ENCODE data around the gene RRBP1. TPM values are rescaled to one million over a fixed set of nuclear protein-coding genes. Genes with fewer than 3 reads are reported as not detected.

The RRBP1 gene
- total and polyA plus RNA-seq, 2 of the 4 experiments (the other 2 are of a cell fraction), result 90.2 to 136 TPM

DNA sequence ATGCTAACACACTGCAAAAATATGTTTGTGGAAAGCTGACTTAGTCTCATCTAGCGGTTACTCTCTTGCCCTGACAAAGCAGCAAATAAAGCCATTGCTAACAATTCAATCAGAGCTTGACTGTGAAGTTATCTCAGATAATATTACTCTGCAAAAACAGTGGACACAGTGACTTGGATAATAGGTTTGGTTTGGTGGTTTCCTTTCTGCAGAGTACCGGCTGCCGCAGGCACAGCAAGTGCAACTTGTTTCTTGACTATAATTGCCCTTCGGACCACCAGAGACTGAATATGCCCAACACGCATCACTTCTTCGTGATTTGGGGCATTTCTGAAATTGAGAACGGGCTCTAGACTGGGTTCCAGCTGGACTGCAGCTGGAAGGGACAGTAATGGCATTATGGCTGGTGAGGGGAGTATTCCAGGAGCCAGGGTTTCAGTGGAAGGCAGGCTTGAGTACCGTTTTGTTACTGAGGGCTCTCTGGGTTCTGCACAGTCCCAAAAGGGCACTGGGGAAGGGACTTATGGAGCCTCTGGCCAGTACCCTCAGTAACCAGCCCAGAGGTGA, 72.1 kb downstream of the RRBP1 start:
- Histone ChIP-seq H3K4me1 (ENCODE audit: control insufficient read depth, insufficient read depth, low read length) (peaks cover 1% of the 10 kb centered on the region; the same call in 1 of the 2 replicates), H3K9me1 (ENCODE audit: insufficient read depth, low read length) (no peaks in the 10 kb centered on the region), H4K5ac (ENCODE audit: low read depth, low read length) (no peak overlapping the region), H3K36me3 (ENCODE audit: control insufficient read depth, insufficient read depth, low read length) (peaks cover 42% of the 10 kb centered on the region), H3K14ac (replicated peaks; ENCODE audit: low read depth, low read length) (no peak overlapping the region), H3K4me3 (ENCODE audit: insufficient read depth, low read depth, low read length) (no peak overlapping the region), H3K18ac (ENCODE audit: low read depth, low read length) (no peak overlapping the region), H3K56ac (ENCODE audit: extremely low read depth, insufficient read depth, low read length) (no peak overlapping the region), H2BK5ac (ENCODE audit: low read depth, low read length, poor library complexity, severe bottlenecking) (no peak overlapping the region), H3K79me1 (ENCODE audit: low read depth in 1 of 2, low read length in 2 of 2) (peaks cover 8 to 67% of the 10 kb centered on the region in 2 experiments; a peak in 3 of 4 replicates), H3K27ac (ENCODE audit: insufficient read depth, low read length) (no peak overlapping the region), H3K27me3 (ENCODE audit: control insufficient read depth, insufficient read depth, low read length) (no peaks in the 10 kb centered on the region), H2AFZ (replicated peaks; ENCODE audit: low read length, poor library complexity) (no peak overlapping the region), H3K4ac (ENCODE audit: low read depth, low read length) (no peak overlapping the region), H2BK15ac (ENCODE audit: low read depth, low read length) (no peak overlapping the region), H2BK20ac (ENCODE audit: low read depth, low read length) (no peak overlapping the region), H4K8ac (ENCODE audit: low read depth in 2 of 2, low read length in 2 of 2) (no peak overlapping the region), H3K4me2 (ENCODE audit: low read depth, low read length) (no peak overlapping the region), H2BK120ac (ENCODE audit: low read depth, low read length) (no peak overlapping the region), H4K20me1 (ENCODE audit: insufficient read depth, low read length) (peaks cover 80% of the 10 kb centered on the region), H3K23ac (ENCODE audit: low read depth, low read length) (no peak overlapping the region), H4K91ac (ENCODE audit: insufficient read depth, low read depth, low read length) (no peak overlapping the region), H2AK5ac (ENCODE audit: low read depth, low read length) (no peak overlapping the region), H3K9me3 (ENCODE audit: control insufficient read depth, insufficient read depth, low read length) (no peaks in the 10 kb centered on the region), H3K9ac (ENCODE audit: low read depth, low read length) (no peak overlapping the region), H2AK9ac (replicated peaks; ENCODE audit: low read depth, low read length, poor library complexity) (no peak overlapping the region)
- ChIA-PET POLR2A (ENCODE audit: unreplicated experiment) (no interaction called here), CTCF (interaction anchor here (1.4 kb wide), 1 partner anchor 105 kb away, joined by 3 read pairs; no protein-coding TSS in a partner anchor)
- BruUV-seq (replicated peaks), result no TSS peak
- 81% methylated on average over 5 of the region's 8 CpGs; no CpG with 5 or more reads in 1 of the 2 experiments for WGBS, 2 experiments (ENCODE audit: extremely low coverage in 2 of 2, insufficient read length in 1 of 2)
- no peak for TF ChIP-seq FOS (IDR thresholded peaks at IDR 0.05; ENCODE audit: low read depth, low read length)
- no peak for TF ChIP-seq POLR2A (IDR thresholded peaks at IDR 0.05; ENCODE audit: low read depth, low read length)
- no peak for TF ChIP-seq MAFK (IDR thresholded peaks at IDR 0.05; ENCODE audit: low read depth, low read length)
- TF ChIP-seq CHD1 (IDR thresholded peaks at IDR 0.05; ENCODE audit: low read depth, low read length), result no peak
- TF ChIP-seq, protein P1, sequence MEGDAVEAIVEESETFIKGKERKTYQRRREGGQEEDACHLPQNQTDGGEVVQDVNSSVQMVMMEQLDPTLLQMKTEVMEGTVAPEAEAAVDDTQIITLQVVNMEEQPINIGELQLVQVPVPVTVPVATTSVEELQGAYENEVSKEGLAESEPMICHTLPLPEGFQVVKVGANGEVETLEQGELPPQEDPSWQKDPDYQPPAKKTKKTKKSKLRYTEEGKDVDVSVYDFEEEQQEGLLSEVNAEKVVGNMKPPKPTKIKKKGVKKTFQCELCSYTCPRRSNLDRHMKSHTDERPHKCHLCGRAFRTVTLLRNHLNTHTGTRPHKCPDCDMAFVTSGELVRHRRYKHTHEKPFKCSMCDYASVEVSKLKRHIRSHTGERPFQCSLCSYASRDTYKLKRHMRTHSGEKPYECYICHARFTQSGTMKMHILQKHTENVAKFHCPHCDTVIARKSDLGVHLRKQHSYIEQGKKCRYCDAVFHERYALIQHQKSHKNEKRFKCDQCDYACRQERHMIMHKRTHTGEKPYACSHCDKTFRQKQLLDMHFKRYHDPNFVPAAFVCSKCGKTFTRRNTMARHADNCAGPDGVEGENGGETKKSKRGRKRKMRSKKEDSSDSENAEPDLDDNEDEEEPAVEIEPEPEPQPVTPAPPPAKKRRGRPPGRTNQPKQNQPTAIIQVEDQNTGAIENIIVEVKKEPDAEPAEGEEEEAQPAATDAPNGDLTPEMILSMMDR (conservative IDR thresholded peaks at IDR 0.05; ENCODE audit: low read depth, low read length), result no peak
- no peak for TF ChIP-seq CEBPB (IDR thresholded peaks at IDR 0.05; ENCODE audit: low read depth, low read length)
- no peak for TF ChIP-seq NFE2L2 (IDR thresholded peaks at IDR 0.05; ENCODE audit: low read depth, low read length)
- no peak for TF ChIP-seq RFX5 (IDR thresholded peaks at IDR 0.05; ENCODE audit: low read depth, low read length)
- TF ChIP-seq MXI1 (IDR thresholded peaks at IDR 0.05; ENCODE audit: borderline replicate concordance, low read depth, low read length), result no peak
- TF ChIP-seq, protein P2, sequence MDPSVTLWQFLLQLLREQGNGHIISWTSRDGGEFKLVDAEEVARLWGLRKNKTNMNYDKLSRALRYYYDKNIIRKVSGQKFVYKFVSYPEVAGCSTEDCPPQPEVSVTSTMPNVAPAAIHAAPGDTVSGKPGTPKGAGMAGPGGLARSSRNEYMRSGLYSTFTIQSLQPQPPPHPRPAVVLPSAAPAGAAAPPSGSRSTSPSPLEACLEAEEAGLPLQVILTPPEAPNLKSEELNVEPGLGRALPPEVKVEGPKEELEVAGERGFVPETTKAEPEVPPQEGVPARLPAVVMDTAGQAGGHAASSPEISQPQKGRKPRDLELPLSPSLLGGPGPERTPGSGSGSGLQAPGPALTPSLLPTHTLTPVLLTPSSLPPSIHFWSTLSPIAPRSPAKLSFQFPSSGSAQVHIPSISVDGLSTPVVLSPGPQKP (IDR thresholded peaks at IDR 0.05; ENCODE audit: borderline replicate concordance, low read depth, low read length), result no peak
- TF ChIP-seq SMC3 (IDR thresholded peaks at IDR 0.05; ENCODE audit: low read depth, low read length), result no peak
- no peak for TF ChIP-seq MAZ (IDR thresholded peaks at IDR 0.05; ENCODE audit: borderline replicate concordance, low read depth, low read length)
- TF ChIP-seq RCOR1 (IDR thresholded peaks at IDR 0.05; ENCODE audit: insufficient replicate concordance, low read length), result no peak
- TF ChIP-seq, protein P3, sequence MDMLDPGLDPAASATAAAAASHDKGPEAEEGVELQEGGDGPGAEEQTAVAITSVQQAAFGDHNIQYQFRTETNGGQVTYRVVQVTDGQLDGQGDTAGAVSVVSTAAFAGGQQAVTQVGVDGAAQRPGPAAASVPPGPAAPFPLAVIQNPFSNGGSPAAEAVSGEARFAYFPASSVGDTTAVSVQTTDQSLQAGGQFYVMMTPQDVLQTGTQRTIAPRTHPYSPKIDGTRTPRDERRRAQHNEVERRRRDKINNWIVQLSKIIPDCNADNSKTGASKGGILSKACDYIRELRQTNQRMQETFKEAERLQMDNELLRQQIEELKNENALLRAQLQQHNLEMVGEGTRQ (IDR thresholded peaks at IDR 0.05; ENCODE audit: low read depth, low read length), result no peak
- no peak for TF ChIP-seq BHLHE40 (IDR thresholded peaks at IDR 0.05; ENCODE audit: low read depth, low read length)
- no peak for TF ChIP-seq RAD21 (IDR thresholded peaks at IDR 0.05; ENCODE audit: low read length)
- in situ Hi-C loops (cut with MboI; ENCODE audit: low sequenced_read_pairs) (loop anchor here (5.0 kb wide), 1 partner anchor 73 kb away; no protein-coding TSS in a partner anchor), intact Hi-C loops (cut with micrococcal nuclease) (loop anchor here (2.0 to 10.0 kb wide), 4 partner anchors 38 to 808 kb away; partner anchors contain the start of gene DSTN), dilution Hi-C loops (cut with HindIII; ENCODE audit: low sequenced_read_pairs, unreplicated experiment) (no loop called here)
- ATAC-seq (ENCODE audit: low read depth), result no peak
- no peak for DNase-seq
